NCI-H1436 (cell line): ENCODE results near the gene SNIP1.
"Not testable (repeated sequence)": the region's sequence is repeated elsewhere in the genome, so short reads cannot be mapped to it uniquely, and the experiment has no call there.

ENCODE experiments used
- DNase-seq: peaks from one replicate; lab custom pipeline; 2025; lab: John Stamatoyannopoulos, UW

SNIP1 gene

DNA sequence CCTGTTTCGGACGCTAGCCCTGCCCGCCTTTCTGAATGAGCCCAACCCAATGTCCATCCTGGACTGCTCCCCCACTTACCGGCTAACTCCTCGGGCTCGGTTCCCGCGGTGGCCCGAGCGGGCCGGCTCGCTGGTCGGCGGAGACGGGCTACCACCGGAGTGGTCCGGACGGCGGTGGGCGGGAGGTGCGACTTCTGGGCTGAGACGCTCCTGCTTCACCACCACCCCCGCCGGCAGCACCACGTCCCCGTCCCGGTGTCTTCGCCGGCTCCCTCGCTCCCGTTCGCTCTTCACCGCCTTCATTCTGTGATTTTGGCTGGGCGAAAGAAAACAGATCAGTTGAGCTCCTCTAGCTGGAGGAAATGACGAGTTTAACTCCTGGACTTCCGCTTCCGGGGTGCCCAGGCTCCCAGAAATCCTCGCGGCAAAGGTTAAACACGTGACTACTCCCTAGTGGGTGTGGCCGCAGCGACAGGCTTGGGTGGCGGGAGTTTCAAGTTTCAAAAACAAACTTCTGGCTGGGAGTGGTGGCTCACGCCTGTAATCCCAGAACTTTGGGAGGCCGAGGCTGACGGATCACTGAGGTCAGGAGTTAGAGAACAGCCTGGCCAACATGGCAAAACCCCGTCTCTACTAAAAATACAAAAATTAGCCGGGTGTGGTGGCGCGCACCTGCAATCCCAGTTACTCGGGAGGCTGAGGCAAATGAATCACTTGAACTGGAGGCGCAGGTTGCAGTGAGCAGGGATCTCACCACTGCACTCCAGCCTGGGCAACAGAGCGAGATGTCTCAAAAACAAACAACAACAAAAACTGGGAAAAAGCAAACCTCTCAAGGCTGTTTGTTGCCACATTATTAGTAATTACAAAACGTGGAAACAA, at the start of gene SNIP1:
Gene SNIP1, minus strand, starts transcription at position 367 of the 882 bp plus-strand sequence. Its CDS starts 64 bp downstream, at position 303.
- DNase-seq = peak; percentile 87

- DNase-seq = peak; percentile 56
Observed at GRCh38 chr1:37602750-37603694, 48.9 kb upstream of the SNIP1 start.

DNA sequence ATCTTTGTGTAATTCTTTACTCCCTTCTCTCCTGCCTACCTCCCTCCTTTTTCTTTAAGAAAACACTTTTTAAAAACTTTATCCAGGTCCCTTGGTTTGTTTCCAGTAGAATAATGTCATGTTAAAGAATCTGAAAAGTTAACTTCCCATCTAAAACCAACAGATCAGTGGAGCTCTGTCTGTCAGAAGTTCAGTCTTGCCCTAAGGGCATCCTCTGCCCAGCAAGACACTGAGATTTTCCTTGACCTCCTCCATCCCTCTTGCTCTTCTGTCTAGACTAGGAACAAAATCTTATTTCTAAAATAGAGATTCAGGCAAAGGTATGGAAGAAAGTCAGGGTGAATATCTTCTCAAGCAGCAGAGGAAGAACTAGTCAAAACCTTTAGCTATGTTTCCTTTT, 47.3 kb upstream of the SNIP1 start:
- no peak for DNase-seq

GRCh38 chr1:37599940-37600339, 45.8 kb upstream of the SNIP1 start:
- DNase-seq = no peak

- no peak for DNase-seq
Observed at GRCh38 chr1:37596182-37596667, 42.1 kb upstream of the SNIP1 start.

GRCh38 chr1:37595440-37596181, 41.5 kb upstream of the SNIP1 start, which contains the start of gene GNL2:
Gene GNL2 (minus strand): TSS chr1:37595937. CDS start chr1:37595822, 115 bp downstream.
- peak; percentile 92 for DNase-seq

DNA sequence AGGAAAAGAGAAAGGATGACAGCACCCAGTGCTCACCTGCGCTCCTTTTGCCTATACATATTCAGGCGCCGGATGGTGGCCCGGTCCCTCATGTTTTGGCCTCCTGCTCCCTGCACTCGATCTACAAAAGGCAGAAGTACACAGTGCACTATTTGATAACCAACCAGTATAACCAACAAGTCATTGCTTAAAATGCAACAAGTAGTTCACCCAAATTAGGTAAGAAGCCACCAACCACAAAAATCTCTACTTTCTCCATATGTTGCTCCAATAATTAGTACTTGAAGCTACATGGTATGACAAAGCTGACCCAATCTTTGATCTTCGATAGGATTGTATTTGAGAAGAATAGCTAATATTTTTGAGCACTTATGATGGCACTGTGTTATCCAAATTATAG, 39.6 kb upstream of the SNIP1 start:
- DNase-seq = no peak

- DNase-seq = no peak
Observed at GRCh38 chr1:37588939-37589338, 34.8 kb upstream of the SNIP1 start.

DNA sequence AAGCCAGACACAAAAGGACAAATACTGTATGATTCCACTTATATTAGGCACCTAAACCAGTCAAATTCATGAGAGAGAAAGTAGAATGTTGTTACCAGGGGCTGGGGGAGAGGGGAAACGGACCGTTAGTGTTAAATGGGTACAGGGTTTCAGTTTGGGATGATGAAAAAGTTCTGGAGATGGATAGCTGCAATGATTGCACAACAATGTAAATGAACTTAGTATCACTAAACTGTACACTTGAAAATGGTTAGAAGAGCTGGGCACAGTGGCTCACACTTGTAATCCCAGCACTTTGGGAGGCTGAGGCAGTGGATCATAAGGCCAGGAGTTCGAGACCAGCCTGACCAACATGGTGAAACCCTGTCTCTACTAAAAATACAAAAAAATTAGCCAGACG, 30.5 kb upstream of the SNIP1 start:
- not testable (repeated sequence) for DNase-seq

GRCh38 chr1:37575692-37576091, 21.6 kb upstream of the SNIP1 start:
- no peak for DNase-seq

- DNase-seq = no peak
Observed at GRCh38 chr1:37574834-37575480, 20.9 kb upstream of the SNIP1 start.

GRCh38 chr1:37570528-37571334, 16.6 kb upstream of the SNIP1 start:
- no peak for DNase-seq

- DNase-seq = no peak
Observed at GRCh38 chr1:37567023-37567422, 12.9 kb upstream of the SNIP1 start.

DNA sequence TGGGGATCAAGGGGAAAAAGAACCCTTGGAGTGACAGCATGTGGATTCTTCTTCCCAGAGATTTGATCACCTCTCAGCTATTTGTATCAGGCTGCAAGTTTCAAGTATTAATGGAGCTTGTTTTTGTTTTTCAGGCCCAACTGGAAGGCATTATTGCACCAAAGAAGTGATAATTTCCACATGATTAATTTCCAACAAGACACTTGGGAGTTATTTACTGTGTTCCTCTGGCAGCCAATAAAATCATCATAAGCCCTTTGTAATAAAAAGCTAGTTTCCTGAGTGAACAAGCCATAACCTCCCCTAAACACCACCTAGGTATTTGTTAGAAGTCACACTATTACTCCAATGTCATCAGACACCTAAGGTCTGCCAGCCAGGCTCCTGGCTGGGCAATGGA, 10.8 kb upstream of the SNIP1 start:
- no peak for DNase-seq

DNA sequence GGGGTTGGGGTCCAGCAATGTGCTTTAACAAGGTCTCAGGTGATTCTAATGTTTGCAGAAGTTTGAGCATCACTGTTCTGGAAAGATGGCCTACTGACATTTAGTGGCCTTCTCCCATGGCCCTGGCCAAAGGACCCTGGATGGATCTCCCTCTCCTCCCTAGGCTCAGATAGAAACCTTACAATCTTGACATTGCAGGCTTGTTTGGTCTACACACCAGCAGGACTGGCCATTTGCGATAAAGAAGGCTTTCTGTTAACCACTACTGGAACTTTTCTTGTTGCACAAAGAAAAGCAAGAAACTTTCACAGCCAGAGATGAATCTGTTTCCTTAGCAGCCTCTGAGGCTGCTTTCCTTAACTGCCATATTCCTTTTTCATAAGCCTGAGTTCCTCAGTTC, 8.9 kb upstream of the SNIP1 start:
- DNase-seq = no peak

- no peak for DNase-seq
Observed at GRCh38 chr1:37561133-37562132, 7.3 kb upstream of the SNIP1 start.

DNA sequence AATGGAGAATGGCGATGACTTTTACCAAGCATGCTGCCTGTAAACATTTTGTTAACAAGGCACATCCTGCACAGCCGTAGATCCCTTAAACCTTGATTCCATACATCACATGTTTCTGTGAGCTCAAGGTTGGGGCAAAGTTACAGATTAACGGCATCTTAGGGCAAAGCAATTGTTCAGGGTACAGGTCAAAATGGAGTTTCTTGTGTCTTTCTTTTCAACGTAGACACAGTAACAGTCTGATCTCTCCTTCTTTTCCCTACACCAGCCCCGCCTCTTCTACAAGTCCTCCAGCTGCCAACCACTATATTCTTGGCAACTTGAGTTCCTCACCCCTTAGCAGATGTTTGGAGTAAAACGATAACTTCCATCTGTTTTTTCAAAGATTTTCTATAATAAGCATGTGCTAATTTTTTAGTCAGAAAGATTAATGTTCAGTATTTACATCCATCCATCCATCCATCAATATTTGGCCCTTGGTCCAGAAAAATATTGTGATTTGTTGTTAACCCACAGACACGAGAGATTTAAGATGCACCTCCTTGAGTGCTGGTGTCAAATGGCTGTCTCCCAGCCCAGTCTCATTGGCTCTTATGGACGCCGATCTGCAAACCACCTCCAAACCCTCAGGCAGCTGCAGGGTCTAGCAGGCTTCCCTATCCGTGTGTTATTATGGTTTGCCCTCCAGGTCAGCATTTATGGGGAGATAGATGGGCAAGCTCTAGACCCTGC, 6.5 kb upstream of the SNIP1 start:
- DNase-seq = no peak

GRCh38 chr1:37559957-37560379, 5.9 kb upstream of the SNIP1 start:
- DNase-seq = not testable (repeated sequence)
